BE2C (cell line): ENCODE data around the gene CRTC2.

ENCODE experiments used
- DNase-seq: peaks from one replicate; pipeline ENCODE4 v3.0.0-alpha.2; 2020
- H3K27me3 ChIP-seq: fragments of 250-450 bp; sonication (Bioruptor Pico); 2 replicates; pipeline ENCODE4 v1.5.1; 2020; ENCODE audit warnings: mild to moderate bottlenecking
- H3K36me3 ChIP-seq: fragments of 250-450 bp; sonication (Bioruptor Pico); 2 replicates; pipeline ENCODE4 v1.5.1; 2020; ENCODE audit warnings: mild to moderate bottlenecking
- H3K4me1 ChIP-seq: fragments of 250-450 bp; sonication (Bioruptor Pico); 2 replicates; pipeline ENCODE4 v1.5.1; 2020
- H3K4me3 ChIP-seq: 2 replicates; pipeline ENCODE4 v1.5.1; 2011; ENCODE audit warnings: low read depth, low read length
- H3K9me3 ChIP-seq: fragments of 250-450 bp; sonication (Bioruptor Pico); 2 replicates; pipeline ENCODE4 v1.5.1; 2020
- CTCF ChIP-seq: IDR thresholded peaks from 2 replicates; pipeline ENCODE4 v1.5.1; 2012; ENCODE audit warnings: mild to moderate bottlenecking, low read depth, low read length

CRTC2 gene

DNA sequence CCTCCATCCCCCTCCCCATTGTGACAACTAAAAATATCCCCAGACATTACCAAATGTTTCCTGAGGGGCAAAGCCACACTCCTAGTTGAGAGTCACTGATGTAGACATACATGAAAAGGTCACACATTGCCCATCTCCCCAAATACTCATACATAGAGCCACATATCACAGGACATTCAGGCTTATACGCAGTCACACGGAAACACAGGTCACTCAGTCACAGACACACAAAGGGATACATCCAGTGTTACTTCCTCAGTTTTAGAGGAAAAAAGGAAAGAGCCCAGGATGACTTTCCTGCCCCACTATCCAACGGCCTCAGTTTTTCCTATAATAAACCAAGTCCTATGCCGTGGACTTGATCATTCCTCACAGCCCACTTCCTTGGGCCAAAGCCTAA lies 3.0 kb upstream of the CRTC2 start:
- no peak for TF ChIP-seq CTCF
- Histone ChIP-seq H3K36me3 (peaks cover 3% of the 10 kb centered on the region), H3K4me3 (peak overlapping the region; percentile 97), H3K4me1 (peaks cover 3% of the 10 kb centered on the region), H3K9me3 (no peaks in the 10 kb centered on the region), H3K27me3 (no peaks in the 10 kb centered on the region)
- DNase-seq, result no peak

GRCh38 chr1:153960206-153960605 lies 1.8 kb upstream of the CRTC2 start:
- TF ChIP-seq CTCF, result no peak
- Histone ChIP-seq H3K4me3 (no peak overlapping the region), H3K27me3 (no peaks in the 10 kb centered on the region), H3K4me1 (peaks cover 8% of the 10 kb centered on the region), H3K9me3 (no peaks in the 10 kb centered on the region), H3K36me3 (peaks cover 3% of the 10 kb centered on the region)
- DNase-seq, result no peak

GRCh38 chr1:153959454-153959853 lies 1.0 kb upstream of the CRTC2 start:
- Histone ChIP-seq H3K9me3 (no peaks in the 10 kb centered on the region), H3K36me3 (peaks cover 3% of the 10 kb centered on the region), H3K27me3 (no peaks in the 10 kb centered on the region), H3K4me1 (peaks cover 8% of the 10 kb centered on the region), H3K4me3 (no peak overlapping the region)
- no peak for DNase-seq
- TF ChIP-seq CTCF, result no peak

DNA sequence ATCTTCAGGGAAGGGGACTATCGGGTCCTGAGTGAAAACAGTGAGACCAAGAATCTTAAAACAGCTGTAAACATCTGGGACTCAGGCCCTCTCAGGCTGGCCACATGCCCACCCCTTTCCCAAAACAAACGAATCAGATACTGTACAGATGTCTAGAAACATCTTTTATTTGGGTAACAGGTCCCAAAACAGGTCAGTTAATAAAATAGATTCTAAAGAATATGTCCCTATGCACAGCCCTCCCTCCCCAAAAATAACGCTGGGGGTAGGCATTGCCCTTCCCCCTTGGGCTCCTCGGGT lies 499 bp upstream of the CRTC2 start:
- H3K4me3 ChIP-seq, result peak overlapping the region; percentile 92
- no peak for DNase-seq
- H3K4me1 ChIP-seq, result peaks cover 8% of the 10 kb centered on the region
- H3K36me3 ChIP-seq, result peaks cover 3% of the 10 kb centered on the region
- TF ChIP-seq CTCF, result no peak
- no peaks in the 10 kb centered on the region for H3K9me3 ChIP-seq
- H3K27me3 ChIP-seq, result no peaks in the 10 kb centered on the region

GRCh38 chr1:153957744-153958110 lies 685 bp downstream of the CRTC2 start:
- Histone ChIP-seq H3K4me1 (peaks cover 8% of the 10 kb centered on the region), H3K4me3 (peak overlapping the region; percentile 92), H3K27me3 (no peaks in the 10 kb centered on the region), H3K36me3 (peaks cover 4% of the 10 kb centered on the region), H3K9me3 (no peaks in the 10 kb centered on the region)
- no peak for DNase-seq
- TF ChIP-seq CTCF, result no peak

DNA sequence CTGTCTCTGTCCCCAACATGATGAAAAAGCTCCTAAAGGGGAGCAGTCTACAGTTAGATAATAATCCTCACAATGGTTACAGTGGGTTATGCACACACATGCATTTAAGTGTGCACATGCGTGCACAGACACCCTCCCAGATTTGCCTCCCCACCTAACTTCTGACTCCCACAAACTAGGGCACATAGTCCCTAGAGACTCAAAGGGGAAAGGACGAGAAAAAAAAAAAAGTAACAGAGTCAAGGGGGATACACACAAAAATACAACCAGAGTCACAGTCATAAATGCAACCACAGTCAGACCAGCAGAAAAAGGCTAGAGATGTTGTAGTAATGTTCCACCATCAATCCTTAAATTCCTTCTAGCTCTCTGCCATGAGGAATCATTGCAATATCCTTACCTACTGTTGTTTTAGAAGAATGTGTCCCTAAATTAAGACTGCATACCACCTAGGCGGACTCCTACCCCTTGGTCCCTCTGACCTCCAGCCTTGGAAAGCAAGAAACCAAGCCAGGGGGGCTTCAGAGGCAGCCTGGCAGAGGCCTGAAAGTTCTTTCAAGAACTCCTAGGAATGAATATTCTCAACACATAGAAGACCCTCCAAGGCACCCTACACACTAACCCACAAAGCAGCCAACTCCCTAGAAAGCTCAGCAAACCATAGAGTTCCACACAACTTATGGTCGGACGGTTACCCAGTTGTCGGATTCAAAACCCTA lies 1.3 kb downstream of the CRTC2 start:
- Histone ChIP-seq H3K4me1 (peaks cover 8% of the 10 kb centered on the region), H3K4me3 (peak overlapping the region; percentile 92), H3K27me3 (no peaks in the 10 kb centered on the region), H3K9me3 (no peaks in the 10 kb centered on the region), H3K36me3 (peaks cover 10% of the 10 kb centered on the region)
- TF ChIP-seq CTCF, result no peak
- DNase-seq, result no peak
